Thoracic aorta (tissue), 2 donors: ENCODE results near the gene SCARF1. TPM values are rescaled to one million over a fixed set of nuclear protein-coding genes. Genes with fewer than 3 reads are reported as not detected.

Source experiments
- ATAC-seq: fragments of 150-250 bp; one replicate; pipeline ENCODE4 v1.8.0; 2017; ENCODE audit warnings: low read depth; ENCODE audit not compliant: insufficient number of reproducible peaks, low FRiP score
- DNase-seq: peaks from one replicate; pipeline ENCODE4 v3.0.0-alpha.2; 2020; ENCODE audit warnings: low spot score
- H3K27ac ChIP-seq, 2 donors: fragments of 200-600 bp; sonication (generic); 1 replicate in 1 of 2; 2 replicates in 1 of 2; pipeline ENCODE4 v1.5.1; 2016; ENCODE audit warnings: mild to moderate bottlenecking in 2 of 2, moderate library complexity in 2 of 2
- H3K27me3 ChIP-seq: fragments of 200-600 bp; sonication (generic); replicated peaks from 2 replicates; pipeline ENCODE4 v1.6.0; 2016; ENCODE audit warnings: mild to moderate bottlenecking; ENCODE audit not compliant: insufficient read depth
- H3K36me3 ChIP-seq: fragments of 200-600 bp; sonication (generic); one replicate; pipeline ENCODE4 v1.5.1; 2016
- H3K4me1 ChIP-seq, 2 donors: fragments of 200-600 bp; sonication (generic); 1 replicate in 1 of 2; 2 replicates in 1 of 2; pipeline versions ENCODE4 v1.5.1 to v1.6.0; 2016; ENCODE audit warnings: low read depth in 2 of 2, mild to moderate bottlenecking in 1 of 2; ENCODE audit not compliant: control insufficient read depth in 1 of 2
- H3K4me3 ChIP-seq: fragments of 200-600 bp; sonication (generic); 2 replicates; pipeline ENCODE4 v1.5.1; 2016; ENCODE audit warnings: mild to moderate bottlenecking
- H3K9me3 ChIP-seq: fragments of 200-600 bp; sonication (generic); 2 replicates; pipeline ENCODE4 v1.5.1; 2016
- total RNA-seq, 2 donors: library from RNA; depleted of rRNA; stranded (reverse); fragments of >200 nt; gene quantifications; one replicate each; pipeline versions ENCODE4 v1.1.0 to v1.2.3, GENCODE V29; 2016
- TF ChIP-seq, protein P1 (sequence below): fragments of 200-600 bp; sonication (generic); IDR thresholded peaks from one replicate; pipeline ENCODE4 v1.5.1; 2019; ENCODE audit warnings: antibody characterized with exemption

SCARF1 gene
- total RNA-seq, 2 donors from 2014 or later = 17.6 to 19.1 TPM

DNA sequence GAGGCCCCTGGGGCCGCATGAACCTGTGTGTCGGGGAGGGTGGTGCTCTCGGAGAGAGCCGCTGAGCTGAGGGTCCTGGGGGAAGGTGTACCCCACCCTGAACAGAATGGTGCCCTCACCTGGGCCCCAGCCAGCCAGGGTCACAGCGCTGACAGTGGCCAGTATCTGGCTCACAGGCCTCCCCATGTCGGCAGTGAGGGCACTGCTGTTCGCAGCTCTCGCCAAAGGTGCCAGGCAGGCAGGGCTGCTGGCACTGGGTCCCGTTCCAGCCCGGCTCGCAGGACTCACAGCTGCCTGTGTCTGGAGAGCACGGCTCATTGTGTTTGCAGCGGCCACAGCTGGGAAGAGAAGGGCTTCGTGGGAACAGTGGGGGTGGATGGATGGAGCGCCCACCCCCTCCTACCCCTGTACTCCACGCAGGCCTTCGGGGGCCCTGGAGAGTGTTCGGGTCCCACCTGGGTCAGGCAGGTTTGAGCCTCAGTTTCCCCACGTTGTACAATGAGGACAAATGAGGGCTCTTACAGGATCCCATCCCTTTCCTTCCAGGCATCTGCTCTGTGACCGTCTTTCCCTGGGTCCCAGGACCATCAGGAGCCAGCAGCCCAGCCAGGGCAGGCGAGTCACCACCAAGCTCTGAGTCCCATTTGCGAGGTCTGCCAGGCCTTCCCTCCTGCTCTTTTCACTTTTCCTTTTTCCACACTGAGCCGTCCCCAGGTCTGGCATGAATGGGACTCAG, 5.0 kb downstream of the SCARF1 start:
- Histone ChIP-seq H3K27ac (no peak overlapping the region), H3K9me3 (no peaks in the 10 kb centered on the region), H3K36me3 (no peaks in the 10 kb centered on the region), H3K27me3 (no peaks in the 10 kb centered on the region), H3K4me3 (no peak overlapping the region), H3K4me1 (peaks cover 0 to 10% of the 10 kb centered on the region in 2 donors)
- ATAC-seq = no peak
- no peak for DNase-seq
- TF ChIP-seq, protein P1, sequence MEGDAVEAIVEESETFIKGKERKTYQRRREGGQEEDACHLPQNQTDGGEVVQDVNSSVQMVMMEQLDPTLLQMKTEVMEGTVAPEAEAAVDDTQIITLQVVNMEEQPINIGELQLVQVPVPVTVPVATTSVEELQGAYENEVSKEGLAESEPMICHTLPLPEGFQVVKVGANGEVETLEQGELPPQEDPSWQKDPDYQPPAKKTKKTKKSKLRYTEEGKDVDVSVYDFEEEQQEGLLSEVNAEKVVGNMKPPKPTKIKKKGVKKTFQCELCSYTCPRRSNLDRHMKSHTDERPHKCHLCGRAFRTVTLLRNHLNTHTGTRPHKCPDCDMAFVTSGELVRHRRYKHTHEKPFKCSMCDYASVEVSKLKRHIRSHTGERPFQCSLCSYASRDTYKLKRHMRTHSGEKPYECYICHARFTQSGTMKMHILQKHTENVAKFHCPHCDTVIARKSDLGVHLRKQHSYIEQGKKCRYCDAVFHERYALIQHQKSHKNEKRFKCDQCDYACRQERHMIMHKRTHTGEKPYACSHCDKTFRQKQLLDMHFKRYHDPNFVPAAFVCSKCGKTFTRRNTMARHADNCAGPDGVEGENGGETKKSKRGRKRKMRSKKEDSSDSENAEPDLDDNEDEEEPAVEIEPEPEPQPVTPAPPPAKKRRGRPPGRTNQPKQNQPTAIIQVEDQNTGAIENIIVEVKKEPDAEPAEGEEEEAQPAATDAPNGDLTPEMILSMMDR = no peak

- no peak for ATAC-seq
- no peaks in the 10 kb centered on the region for H3K27me3 ChIP-seq
- no peak overlapping the region for H3K27ac ChIP-seq
- H3K36me3 ChIP-seq = no peaks in the 10 kb centered on the region
- no peaks in the 10 kb centered on the region for H3K9me3 ChIP-seq
- TF ChIP-seq, protein P1 = no peak
- H3K4me3 ChIP-seq = no peak overlapping the region
- DNase-seq = no peak
- H3K4me1 ChIP-seq = peaks cover 0 to 10% of the 10 kb centered on the region in 2 donors
Observed at GRCh38 chr17:1639549-1640180, 5.9 kb downstream of the SCARF1 start.

- ATAC-seq = no peak
- no peaks in the 10 kb centered on the region for H3K9me3 ChIP-seq
- H3K27me3 ChIP-seq = no peaks in the 10 kb centered on the region
- TF ChIP-seq, protein P1 = no peak
- no peak overlapping the region for H3K4me3 ChIP-seq
- H3K4me1 ChIP-seq = peaks cover 0 to 5% of the 10 kb centered on the region in 2 donors
- no peaks in the 10 kb centered on the region for H3K36me3 ChIP-seq
- DNase-seq = no peak
- H3K27ac ChIP-seq = no peak overlapping the region
Observed at GRCh38 chr17:1638624-1639300, 6.8 kb downstream of the SCARF1 start.

DNA sequence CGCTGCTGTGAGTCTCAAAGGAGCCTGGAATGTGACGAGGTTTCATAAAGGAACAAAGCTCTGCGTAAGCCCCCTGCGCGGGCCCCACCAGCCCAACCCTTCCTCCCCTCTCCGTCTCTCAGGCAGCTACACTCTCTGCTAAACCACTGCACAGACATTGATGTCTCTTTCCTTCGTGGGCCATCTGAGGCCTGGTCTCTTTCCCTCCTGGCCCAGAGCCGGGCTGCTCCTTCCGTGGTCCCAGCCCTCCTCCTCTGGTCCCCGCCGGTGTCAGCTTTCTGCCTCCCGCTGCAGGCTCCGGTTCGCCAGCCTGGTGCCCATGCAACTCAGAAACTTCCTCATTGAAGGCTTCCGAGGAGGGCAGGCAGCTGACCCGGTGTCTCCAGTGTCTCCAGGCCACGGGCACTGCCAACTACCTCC, 7.4 kb downstream of the SCARF1 start:
- TF ChIP-seq, protein P1 = no peak

DNA sequence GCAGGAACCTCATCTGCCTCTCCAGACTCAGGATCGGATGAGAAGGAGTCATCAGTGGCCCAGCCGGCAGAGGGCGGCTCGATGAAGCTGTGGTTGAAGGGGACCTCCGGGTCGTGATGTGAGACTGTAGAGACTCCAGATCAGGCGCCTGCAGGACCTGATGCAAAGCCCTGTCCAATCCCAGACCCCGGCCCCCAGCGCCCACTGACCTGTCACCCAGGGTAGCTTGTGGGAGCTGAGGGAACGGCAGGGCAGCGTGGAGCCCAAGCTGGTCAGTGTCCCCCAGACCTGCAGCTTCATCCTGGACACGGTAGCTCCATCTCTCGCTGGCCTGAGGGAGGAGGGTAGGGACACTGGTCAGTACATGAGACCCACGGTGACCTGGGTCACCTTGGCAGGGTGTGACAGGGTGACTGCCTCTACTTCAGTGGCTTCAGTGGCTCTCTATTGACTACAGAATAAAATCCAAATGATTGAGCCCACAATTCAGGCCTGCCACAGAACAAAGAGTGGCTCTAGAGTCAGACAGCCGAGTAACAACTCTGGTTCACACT, 8.7 kb downstream of the SCARF1 start:
- H3K4me3 ChIP-seq = no peak overlapping the region
- H3K9me3 ChIP-seq = no peaks in the 10 kb centered on the region
- TF ChIP-seq, protein P1 = no peak
- no peak overlapping the region for H3K27ac ChIP-seq
- H3K27me3 ChIP-seq = no peaks in the 10 kb centered on the region
- DNase-seq (no peak), ATAC-seq (no peak)
- no peaks in the 10 kb centered on the region for H3K4me1 ChIP-seq
- H3K36me3 ChIP-seq = no peaks in the 10 kb centered on the region

More for the DNA sequence above, 7.4 kb downstream of the SCARF1 start:
- no peaks in the 10 kb centered on the region for H3K4me1 ChIP-seq
- no peaks in the 10 kb centered on the region for H3K9me3 ChIP-seq
- H3K4me3 ChIP-seq = no peak overlapping the region
- no peak for ATAC-seq
- no peaks in the 10 kb centered on the region for H3K27me3 ChIP-seq
- H3K36me3 ChIP-seq = no peaks in the 10 kb centered on the region
- no peak overlapping the region for H3K27ac ChIP-seq
- DNase-seq = no peak
